Measurements from ENCODE around the gene ALDH1L1.

- TF ChIP-seq, protein P1, sequence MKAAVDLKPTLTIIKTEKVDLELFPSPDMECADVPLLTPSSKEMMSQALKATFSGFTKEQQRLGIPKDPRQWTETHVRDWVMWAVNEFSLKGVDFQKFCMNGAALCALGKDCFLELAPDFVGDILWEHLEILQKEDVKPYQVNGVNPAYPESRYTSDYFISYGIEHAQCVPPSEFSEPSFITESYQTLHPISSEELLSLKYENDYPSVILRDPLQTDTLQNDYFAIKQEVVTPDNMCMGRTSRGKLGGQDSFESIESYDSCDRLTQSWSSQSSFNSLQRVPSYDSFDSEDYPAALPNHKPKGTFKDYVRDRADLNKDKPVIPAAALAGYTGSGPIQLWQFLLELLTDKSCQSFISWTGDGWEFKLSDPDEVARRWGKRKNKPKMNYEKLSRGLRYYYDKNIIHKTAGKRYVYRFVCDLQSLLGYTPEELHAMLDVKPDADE (IDR thresholded peaks at IDR 0.05), result no peak
- TF ChIP-seq EZH2 (IDR thresholded peaks at IDR 0.05; ENCODE audit: low read depth, unreplicated experiment) (no peak), STAT1 (IDR thresholded peaks at IDR 0.05; ENCODE audit: unreplicated experiment) (no peak), EZH2phosphoT487 (IDR thresholded peaks at IDR 0.05; ENCODE audit: unreplicated experiment) (no peak), POLR2AphosphoS5 (IDR thresholded peaks at IDR 0.05; ENCODE audit: low read depth) (no peak), JUNB (IDR thresholded peaks at IDR 0.05; ENCODE audit: unreplicated experiment) (no peak), CREB1 (CRISPR knock-in tag; IDR thresholded peaks at IDR 0.05; ENCODE audit: low read depth) (no peak), NANOG (IDR thresholded peaks at IDR 0.05; ENCODE audit: borderline replicate concordance) (no peak), ZNF331 (CRISPR knock-in tag; IDR thresholded peaks at IDR 0.05; ENCODE audit: low read depth) (no peak)
- TF ChIP-seq, protein P2, sequence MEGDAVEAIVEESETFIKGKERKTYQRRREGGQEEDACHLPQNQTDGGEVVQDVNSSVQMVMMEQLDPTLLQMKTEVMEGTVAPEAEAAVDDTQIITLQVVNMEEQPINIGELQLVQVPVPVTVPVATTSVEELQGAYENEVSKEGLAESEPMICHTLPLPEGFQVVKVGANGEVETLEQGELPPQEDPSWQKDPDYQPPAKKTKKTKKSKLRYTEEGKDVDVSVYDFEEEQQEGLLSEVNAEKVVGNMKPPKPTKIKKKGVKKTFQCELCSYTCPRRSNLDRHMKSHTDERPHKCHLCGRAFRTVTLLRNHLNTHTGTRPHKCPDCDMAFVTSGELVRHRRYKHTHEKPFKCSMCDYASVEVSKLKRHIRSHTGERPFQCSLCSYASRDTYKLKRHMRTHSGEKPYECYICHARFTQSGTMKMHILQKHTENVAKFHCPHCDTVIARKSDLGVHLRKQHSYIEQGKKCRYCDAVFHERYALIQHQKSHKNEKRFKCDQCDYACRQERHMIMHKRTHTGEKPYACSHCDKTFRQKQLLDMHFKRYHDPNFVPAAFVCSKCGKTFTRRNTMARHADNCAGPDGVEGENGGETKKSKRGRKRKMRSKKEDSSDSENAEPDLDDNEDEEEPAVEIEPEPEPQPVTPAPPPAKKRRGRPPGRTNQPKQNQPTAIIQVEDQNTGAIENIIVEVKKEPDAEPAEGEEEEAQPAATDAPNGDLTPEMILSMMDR (conservative IDR thresholded peaks at IDR 0.05; ENCODE audit: low read depth in 2 of 2), result no peak
- TF ChIP-seq, protein P3, sequence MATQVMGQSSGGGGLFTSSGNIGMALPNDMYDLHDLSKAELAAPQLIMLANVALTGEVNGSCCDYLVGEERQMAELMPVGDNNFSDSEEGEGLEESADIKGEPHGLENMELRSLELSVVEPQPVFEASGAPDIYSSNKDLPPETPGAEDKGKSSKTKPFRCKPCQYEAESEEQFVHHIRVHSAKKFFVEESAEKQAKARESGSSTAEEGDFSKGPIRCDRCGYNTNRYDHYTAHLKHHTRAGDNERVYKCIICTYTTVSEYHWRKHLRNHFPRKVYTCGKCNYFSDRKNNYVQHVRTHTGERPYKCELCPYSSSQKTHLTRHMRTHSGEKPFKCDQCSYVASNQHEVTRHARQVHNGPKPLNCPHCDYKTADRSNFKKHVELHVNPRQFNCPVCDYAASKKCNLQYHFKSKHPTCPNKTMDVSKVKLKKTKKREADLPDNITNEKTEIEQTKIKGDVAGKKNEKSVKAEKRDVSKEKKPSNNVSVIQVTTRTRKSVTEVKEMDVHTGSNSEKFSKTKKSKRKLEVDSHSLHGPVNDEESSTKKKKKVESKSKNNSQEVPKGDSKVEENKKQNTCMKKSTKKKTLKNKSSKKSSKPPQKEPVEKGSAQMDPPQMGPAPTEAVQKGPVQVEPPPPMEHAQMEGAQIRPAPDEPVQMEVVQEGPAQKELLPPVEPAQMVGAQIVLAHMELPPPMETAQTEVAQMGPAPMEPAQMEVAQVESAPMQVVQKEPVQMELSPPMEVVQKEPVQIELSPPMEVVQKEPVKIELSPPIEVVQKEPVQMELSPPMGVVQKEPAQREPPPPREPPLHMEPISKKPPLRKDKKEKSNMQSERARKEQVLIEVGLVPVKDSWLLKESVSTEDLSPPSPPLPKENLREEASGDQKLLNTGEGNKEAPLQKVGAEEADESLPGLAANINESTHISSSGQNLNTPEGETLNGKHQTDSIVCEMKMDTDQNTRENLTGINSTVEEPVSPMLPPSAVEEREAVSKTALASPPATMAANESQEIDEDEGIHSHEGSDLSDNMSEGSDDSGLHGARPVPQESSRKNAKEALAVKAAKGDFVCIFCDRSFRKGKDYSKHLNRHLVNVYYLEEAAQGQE (IDR thresholded peaks at IDR 0.05; ENCODE audit: unreplicated experiment), result no peak
Measured at GRCh38 chr3:126126286-126126685, 54.1 kb downstream of the ALDH1L1 start.
